GM18520 (cell line): ENCODE results near the gene SLX4.

Experiments
- ATAC-seq: cut with Tn5 transposase; IDR thresholded peaks from one replicate; pipeline ENCODE4 v1.9.1; 2021; ENCODE audit not compliant: unreplicated experiment

SLX4 gene

GRCh38 chr16:3602320-3602653, 9.1 kb downstream of the SLX4 start:
- no peak for ATAC-seq

- ATAC-seq, result no peak
Measured at GRCh38 chr16:3601614-3602319, 9.6 kb downstream of the SLX4 start.

- ATAC-seq, result no peak
Measured at GRCh38 chr16:3599922-3600321, 11.5 kb downstream of the SLX4 start.

- no peak for ATAC-seq
Measured at GRCh38 chr16:3599121-3599520, 12.3 kb downstream of the SLX4 start.

GRCh38 chr16:3598236-3598635, 13.2 kb downstream of the SLX4 start:
- no peak for ATAC-seq

- ATAC-seq, result no peak
Measured at GRCh38 chr16:3597676-3598075, 13.7 kb downstream of the SLX4 start.

- no peak for ATAC-seq
Measured at GRCh38 chr16:3597226-3597625, 14.2 kb downstream of the SLX4 start.

- ATAC-seq, result no peak
Measured at GRCh38 chr16:3596101-3596861, 15.1 kb downstream of the SLX4 start.

- no peak for ATAC-seq
Measured at GRCh38 chr16:3595521-3596021, 15.8 kb downstream of the SLX4 start.

GRCh38 chr16:3595110-3595486, 16.3 kb downstream of the SLX4 start:
- ATAC-seq, result no peak

GRCh38 chr16:3594316-3595109, 16.9 kb downstream of the SLX4 start:
- no peak for ATAC-seq

- no peak for ATAC-seq
Measured at GRCh38 chr16:3592559-3592958, 18.8 kb downstream of the SLX4 start.

GRCh38 chr16:3591991-3592390, 19.4 kb downstream of the SLX4 start:
- no peak for ATAC-seq

- ATAC-seq, result no peak
Measured at GRCh38 chr16:3591436-3591803, 20.0 kb downstream of the SLX4 start.

GRCh38 chr16:3590736-3591435, 20.5 kb downstream of the SLX4 start:
- ATAC-seq, result no peak

GRCh38 chr16:3589991-3590701, 21.3 kb downstream of the SLX4 start:
- no peak for ATAC-seq

- ATAC-seq, result no peak
Measured at GRCh38 chr16:3589441-3589921, 21.9 kb downstream of the SLX4 start.

- ATAC-seq, result no peak
Measured at GRCh38 chr16:3589001-3589400, 22.4 kb downstream of the SLX4 start.

GRCh38 chr16:3587547-3588110, 23.8 kb downstream of the SLX4 start:
- no peak for ATAC-seq

GRCh38 chr16:3584412-3584811, 27.0 kb downstream of the SLX4 start:
- no peak for ATAC-seq
